NCI-H748 treated with DMSO at 0.1 percent for 48 hours (cell line): Measurements from ENCODE around the gene GSN.
"Not testable (repeated sequence)": the region's sequence is repeated elsewhere in the genome, so short reads cannot be mapped to it uniquely, and the experiment has no call there.

Experiments used
- DNase-seq: peaks from one replicate; lab custom pipeline; 2025; lab: John Stamatoyannopoulos, UW

Gene GSN

GRCh38 chr9:121288673-121289025, 20.7 kb downstream of the GSN start:
- DNase-seq = no peak

DNA sequence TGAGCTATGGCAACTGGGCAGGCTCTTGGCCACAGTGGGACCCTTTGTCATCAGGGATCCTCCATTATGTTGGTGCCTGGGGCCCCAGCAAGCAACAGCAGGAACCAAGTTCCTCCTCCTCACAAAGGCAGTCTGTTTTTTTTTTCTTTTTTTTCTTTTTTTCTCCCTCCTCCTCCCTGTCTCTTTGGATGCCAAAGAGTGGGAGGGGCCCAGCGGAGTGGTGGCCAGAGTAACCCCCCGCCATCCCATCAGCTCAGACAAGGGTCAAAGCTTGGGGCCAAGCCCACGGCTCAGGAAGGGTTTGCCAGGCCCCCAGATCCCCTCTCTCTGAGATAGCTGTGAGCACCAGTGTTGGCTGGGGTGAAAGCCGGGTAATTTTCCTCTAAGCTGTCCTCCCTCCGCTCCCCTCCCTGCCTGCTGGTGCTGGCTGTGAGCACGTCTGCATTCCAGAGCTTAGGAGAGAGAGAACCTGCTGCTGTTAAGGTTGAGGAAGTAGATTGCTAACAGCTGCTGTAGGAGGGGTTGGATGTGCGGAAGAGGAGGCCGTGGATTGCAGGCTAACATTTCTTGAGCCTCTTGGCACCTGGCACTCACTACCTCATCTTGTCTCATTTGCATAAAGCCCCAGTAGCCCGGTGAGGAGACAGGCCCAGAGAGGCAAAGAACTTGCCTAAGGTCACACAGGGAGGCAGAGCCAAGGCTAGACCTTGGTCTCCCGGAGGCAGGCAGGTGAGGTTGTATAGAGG, 21.2 kb downstream of the GSN start:
- no peak for DNase-seq

DNA sequence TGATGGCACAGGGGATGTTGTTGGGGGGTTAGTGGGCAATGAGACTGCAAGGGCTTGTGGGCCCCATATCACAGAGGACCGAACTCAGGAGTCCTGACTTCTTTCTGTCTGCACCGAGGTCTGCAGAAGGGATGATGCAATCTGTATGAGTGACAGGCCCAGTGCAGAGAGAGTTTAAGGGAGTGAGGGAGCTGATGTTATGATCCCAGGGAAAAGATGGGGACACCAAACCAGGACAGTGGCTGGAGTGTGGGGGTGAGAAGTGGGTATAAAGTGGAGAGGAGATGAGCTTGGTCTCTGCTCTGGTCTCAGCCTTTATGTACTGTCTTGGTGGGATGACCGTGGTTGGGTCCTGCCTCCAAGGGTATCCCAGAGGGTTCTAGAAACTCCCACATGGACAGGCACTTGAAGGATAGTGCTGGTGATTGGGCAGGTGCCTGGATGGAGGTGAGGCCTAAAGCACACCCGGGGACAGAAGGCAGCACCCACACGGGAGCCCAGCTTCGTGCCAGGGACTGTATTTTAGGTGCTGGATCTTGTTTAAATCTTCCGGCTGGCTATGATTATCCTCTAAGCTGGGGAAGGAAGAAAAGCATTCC, 21.9 kb downstream of the GSN start:
- no peak for DNase-seq

- not testable (repeated sequence) for DNase-seq
Measured at GRCh38 chr9:121291536-121291935, 23.6 kb downstream of the GSN start.

- DNase-seq = no peak
Measured at GRCh38 chr9:121292051-121292450, 24.1 kb downstream of the GSN start.

DNA sequence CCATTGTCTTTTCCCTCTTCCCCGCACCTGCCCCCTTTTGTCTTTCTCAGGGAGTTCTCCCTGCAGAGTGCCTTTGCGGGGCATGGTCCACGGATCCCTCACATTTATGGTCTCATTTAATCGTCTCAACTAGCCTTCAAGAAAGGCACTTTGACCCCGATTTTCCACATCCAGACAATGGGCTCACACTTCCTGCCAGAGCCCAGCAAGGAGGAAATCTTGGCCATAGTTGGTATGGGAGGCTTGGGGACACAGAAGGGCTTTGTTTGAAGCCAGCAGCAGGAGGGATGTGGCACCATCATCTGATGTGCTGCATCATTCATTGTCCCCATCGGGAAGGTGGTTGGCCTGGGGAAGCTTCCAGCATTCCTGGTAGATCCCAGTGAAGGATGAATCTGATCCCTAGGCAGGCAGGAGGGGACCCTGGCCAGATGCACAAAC, 24.9 kb downstream of the GSN start:
- DNase-seq = no peak

DNA sequence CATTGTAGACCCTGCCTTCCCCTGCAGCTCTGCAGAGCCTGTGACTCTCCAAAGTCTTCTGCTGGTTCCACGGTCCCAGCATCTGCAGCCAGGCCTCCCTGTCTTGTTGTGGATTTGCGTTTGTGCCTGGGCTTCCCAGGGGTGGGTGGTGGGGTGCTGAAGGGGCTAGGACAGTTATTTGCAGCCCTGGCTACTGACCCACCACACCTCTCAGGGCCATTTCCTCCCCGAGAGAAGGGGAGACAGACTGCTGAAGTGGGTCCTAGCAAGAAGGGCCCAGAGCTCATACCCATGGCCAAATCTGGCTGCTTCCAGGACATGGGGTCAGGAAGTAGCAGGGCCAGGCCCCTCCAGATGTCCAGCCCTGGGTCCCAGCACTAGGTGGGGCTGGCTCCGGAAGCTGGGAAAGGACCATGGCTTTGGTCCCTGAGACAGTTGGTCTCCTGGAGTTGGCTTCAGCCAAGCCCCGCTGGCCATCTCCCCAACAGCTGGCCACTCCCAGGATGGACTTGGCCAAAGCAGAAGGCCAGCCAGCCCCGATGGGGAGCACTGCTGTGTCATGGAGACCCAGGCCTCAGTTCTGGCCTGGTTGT, 26.3 kb downstream of the GSN start:
- no peak for DNase-seq

DNA sequence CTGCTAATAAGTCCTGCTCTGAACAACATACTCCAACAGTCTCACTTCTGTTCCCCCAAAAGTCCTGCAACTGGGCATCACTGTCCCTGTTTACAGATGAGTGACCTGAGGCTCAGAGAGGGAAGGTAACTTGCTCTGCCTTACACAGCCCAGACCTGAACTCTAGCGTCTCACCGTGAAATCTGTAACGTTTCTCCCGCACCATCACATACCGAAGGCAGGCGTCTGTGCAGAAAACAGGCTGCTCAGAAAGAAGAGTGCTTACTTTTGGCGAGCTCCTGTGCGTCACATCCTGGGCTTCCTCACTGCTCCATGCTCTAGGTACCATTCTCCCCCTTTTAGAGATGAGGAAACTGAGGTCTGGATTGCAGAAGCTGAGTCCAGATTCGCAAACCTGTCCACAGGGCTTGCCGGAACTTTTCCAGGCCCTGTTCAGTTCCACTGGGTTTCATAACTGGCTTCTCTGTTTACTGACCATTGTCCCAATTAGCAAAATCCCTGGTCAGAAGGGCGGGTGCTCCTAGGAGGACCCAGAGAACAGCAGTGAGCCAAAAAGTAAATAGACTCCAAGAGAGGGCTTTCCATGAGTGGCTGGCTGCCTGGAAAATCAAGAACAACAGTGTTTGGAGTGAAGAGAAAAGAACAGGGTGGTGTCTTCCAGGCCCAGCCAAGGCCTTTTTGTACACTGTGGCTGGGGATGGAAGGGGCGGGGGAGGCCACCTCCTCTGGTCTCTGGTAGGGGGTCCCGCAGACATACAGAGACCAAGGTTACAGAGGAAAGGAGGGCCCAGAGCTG, 27.1 kb downstream of the GSN start:
- DNase-seq = no peak

DNA sequence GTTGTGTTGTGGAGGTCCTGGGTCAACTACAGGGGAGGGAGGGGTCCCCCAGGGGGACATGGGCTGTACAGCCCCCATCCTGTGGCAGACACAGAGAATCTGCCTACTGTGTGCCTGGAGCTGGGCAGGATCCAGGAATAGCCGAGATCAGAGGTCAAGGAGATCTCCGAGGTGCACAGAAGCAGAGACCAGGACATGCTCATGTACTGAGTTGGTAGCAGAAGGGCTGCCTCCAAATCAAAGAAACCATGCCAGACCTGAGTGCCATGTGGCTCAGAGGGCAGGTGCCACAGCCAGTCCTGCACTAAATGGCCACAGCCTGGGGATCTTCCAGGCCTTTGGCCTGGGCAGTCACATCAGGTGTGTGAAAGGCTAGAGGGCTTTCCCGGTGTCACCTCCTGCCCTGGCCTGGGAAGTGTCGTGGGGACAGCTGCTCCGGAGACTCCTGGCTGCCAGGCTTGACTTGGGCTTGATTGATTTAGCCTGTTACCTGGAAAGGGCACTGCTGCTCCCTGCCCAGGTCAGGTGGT, 27.8 kb downstream of the GSN start:
- no peak for DNase-seq

- no peak for DNase-seq
Measured at GRCh38 chr9:121296213-121297127, 28.5 kb downstream of the GSN start.

GRCh38 chr9:121297389-121297788, 29.4 kb downstream of the GSN start:
- DNase-seq = no peak

GRCh38 chr9:121298016-121298538, 30.1 kb downstream of the GSN start:
- DNase-seq = no peak

DNA sequence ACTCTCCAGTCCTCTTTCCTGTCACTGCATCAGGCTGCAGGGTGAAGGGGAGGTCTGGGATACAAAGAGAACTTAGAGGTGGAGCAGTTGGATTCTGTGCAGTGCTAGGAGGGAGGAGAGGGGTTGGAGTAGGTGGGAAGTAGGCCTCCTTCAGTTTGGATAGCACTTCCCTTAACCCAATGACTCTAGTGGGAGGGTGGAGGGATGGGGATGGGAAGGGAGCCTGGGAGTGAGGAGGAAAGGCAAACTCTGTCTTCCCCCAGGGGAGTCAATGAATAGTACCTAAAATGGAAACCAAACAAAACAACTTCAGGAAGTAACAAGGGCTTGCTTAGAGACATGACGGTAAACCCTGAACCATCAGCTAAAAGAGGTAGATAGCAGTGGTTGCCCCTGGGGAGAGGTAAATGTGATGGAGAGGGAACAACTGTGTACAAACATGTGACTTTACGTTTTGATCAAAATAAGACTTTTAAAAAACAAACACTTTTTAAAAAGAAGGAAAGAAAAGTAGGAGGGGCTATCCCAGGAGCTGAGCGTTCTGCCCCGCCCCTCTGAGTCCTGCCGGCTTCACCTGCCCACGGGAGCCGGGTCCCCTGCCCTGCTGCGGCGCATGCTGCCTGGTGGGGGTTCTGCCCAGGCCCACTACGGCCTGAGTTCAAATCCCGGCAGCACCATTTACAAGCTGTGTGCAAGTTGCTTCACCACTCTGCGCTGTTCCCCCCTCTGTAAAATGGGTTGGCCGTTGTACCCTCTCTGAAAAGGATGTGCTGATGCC, 30.9 kb downstream of the GSN start:
- no peak for DNase-seq

GRCh38 chr9:121299467-121300282, 31.7 kb downstream of the GSN start:
- DNase-seq = no peak

DNA sequence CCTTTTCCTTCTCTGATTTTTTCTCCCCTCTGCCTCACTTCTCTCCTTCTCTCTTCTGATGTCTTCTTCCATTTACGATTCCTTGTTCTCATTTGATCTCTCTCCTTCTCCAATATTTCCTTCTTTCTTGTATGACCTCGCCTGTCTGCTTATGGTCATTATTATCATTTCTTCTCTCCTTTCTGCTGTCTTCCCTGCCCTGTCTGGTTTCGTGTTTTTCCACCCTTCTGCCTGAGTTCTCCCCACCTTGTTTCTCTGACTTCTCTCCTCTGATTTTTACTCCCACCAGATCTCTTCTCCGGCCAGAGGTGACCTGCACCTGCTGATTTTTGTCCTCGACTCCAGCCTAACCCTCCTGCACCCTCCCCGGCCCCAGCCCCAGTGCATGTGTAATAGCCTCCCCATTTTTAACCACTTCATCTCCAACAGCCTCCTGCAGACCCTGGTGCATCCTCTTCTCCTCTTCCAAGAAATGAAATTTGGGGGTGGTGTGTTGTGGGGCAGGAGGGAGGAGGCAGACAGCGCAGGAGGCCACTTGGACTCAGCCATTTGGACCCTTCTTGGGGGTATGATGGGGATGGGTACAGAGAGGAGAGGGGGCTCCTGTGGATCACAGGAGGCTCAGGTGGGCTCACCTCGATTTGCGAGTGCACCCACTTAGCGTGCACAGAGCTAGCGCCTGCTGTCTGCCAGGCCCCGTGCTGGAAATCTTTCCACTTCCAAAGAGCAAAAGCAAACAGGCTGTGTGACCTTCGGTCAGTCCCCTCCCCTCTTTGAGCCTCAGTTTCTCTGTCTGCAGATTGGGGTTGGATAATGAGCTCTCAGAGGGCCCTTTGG, 32.5 kb downstream of the GSN start:
- no peak for DNase-seq

GRCh38 chr9:121301881-121302286, 33.9 kb downstream of the GSN start:
- no peak for DNase-seq

GRCh38 chr9:121302341-121302740, 34.4 kb downstream of the GSN start:
- no peak for DNase-seq

- no peak for DNase-seq
Measured at GRCh38 chr9:121302786-121303185, 34.8 kb downstream of the GSN start.
